Keratinocyte (primary cell): Measurements from ENCODE around the gene CTSA.

Source experiments
- CTCF ChIP-seq, 3 experiments: IDR thresholded peaks in 1 of 3; conservative IDR thresholded peaks in 1 of 3; optimal IDR thresholded peaks in 1 of 3; 2 replicates in 2 of 3; 3 replicates in 1 of 3; pipeline versions ENCODE3 to v1.5.1; 2011; ENCODE audit warnings: low read length in 3 of 3, mild to moderate bottlenecking in 3 of 3, moderate library complexity in 2 of 3, control low read depth in 1 of 3, inconsistent platforms in 1 of 3; ENCODE audit not compliant: insufficient read depth in 2 of 3; ENCODE audit errors: extremely low read depth in 1 of 3
- EZH2 ChIP-seq: IDR thresholded peaks from one replicate; pipeline ENCODE4 v1.6.1; 2012; ENCODE audit warnings: inconsistent platforms, mild to moderate bottlenecking, low read length, moderate library complexity

GRCh38 chr20:45892828-45893500 is 1.8 kb downstream of the CTSA start:
- no peak for TF ChIP-seq EZH2
- TF ChIP-seq CTCF (optimal IDR thresholded peaks at IDR 0.05 in 1 of 3, IDR thresholded peaks at IDR 0.05 in 1 of 3, conservative IDR thresholded peaks at IDR 0.05 in 1 of 3; ENCODE audit: extremely low read depth in 1 of 3, insufficient read depth in 2 of 3, low read length in 3 of 3) = no peak
